ENCODE data around the gene ZNF292. TPM values are rescaled to one million over a fixed set of nuclear protein-coding genes. Genes with fewer than 3 reads are reported as not detected.
"Not testable (repeated sequence)": the region's sequence is repeated elsewhere in the genome, so short reads cannot be mapped to it uniquely, and the experiment has no call there.

Gene ZNF292
- total RNA-seq, 1 experiment from 2014 or later = 10.0 TPM

- no peak for DNase-seq (ENCODE audit: low read depth)
Observed at GRCh38 chr6:87161299-87161698, 5.9 kb downstream of the ZNF292 start.

GRCh38 chr6:87164004-87164403 lies 8.6 kb downstream of the ZNF292 start:
- DNase-seq (ENCODE audit: low read depth) = no peak

- DNase-seq (ENCODE audit: low read depth) = no peak
Observed at GRCh38 chr6:87164506-87164905, 9.1 kb downstream of the ZNF292 start.

GRCh38 chr6:87165185-87165584 lies 9.8 kb downstream of the ZNF292 start:
- no peak for DNase-seq (ENCODE audit: low read depth)

GRCh38 chr6:87171938-87172633 lies 16.7 kb downstream of the ZNF292 start:
- DNase-seq (ENCODE audit: low read depth) = no peak

- DNase-seq (ENCODE audit: low read depth) = no peak
Observed at GRCh38 chr6:87174078-87174579, 18.8 kb downstream of the ZNF292 start.

- DNase-seq (ENCODE audit: low read depth) = no peak
Observed at GRCh38 chr6:87176493-87176892, 21.1 kb downstream of the ZNF292 start.

- DNase-seq (ENCODE audit: low read depth) = no peak
Observed at GRCh38 chr6:87180105-87180728, 24.9 kb downstream of the ZNF292 start.

GRCh38 chr6:87181903-87182302 lies 26.5 kb downstream of the ZNF292 start:
- DNase-seq (ENCODE audit: low read depth) = no peak

- DNase-seq (ENCODE audit: low read depth) = no peak
Observed at GRCh38 chr6:87182321-87182720, 27.0 kb downstream of the ZNF292 start.

- DNase-seq (ENCODE audit: low read depth) = no peak
Observed at GRCh38 chr6:87182940-87183339, 27.6 kb downstream of the ZNF292 start.

GRCh38 chr6:87183687-87184086 lies 28.3 kb downstream of the ZNF292 start:
- peak; percentile 27 for DNase-seq (ENCODE audit: low read depth)

GRCh38 chr6:87184762-87185250 lies 29.4 kb downstream of the ZNF292 start:
- no peak for DNase-seq (ENCODE audit: low read depth)

- DNase-seq (ENCODE audit: low read depth) = peak; percentile 9
Observed at GRCh38 chr6:87196275-87196842, 41.0 kb downstream of the ZNF292 start.

- no peak for DNase-seq (ENCODE audit: low read depth)
Observed at GRCh38 chr6:87197547-87197946, 42.2 kb downstream of the ZNF292 start.

- not testable (repeated sequence) for DNase-seq (ENCODE audit: low read depth)
Observed at GRCh38 chr6:87198022-87198810, 42.9 kb downstream of the ZNF292 start.

- DNase-seq (ENCODE audit: low read depth) = no peak
Observed at GRCh38 chr6:87199787-87200186, 44.4 kb downstream of the ZNF292 start.

- DNase-seq (ENCODE audit: low read depth) = no peak
Observed at GRCh38 chr6:87200469-87201175, 45.3 kb downstream of the ZNF292 start.

GRCh38 chr6:87203448-87204023 lies 48.2 kb downstream of the ZNF292 start:
- DNase-seq (ENCODE audit: low read depth) = no peak

- no peak for DNase-seq (ENCODE audit: low read depth)
Observed at GRCh38 chr6:87209812-87210211, 54.4 kb downstream of the ZNF292 start.

- DNase-seq (ENCODE audit: low read depth) = no peak
Observed at GRCh38 chr6:87210979-87211378, 55.6 kb downstream of the ZNF292 start.

Measured in M059J (cell line).